Embryonic facial prominence (tissue), 1 donor: Measurements from ENCODE around the gene VPS26B.
A peak's percentile ranks its signal among the peaks of the same experiment; 100 is the strongest.
"Not testable (repeated sequence)": the region's sequence is repeated elsewhere in the genome, so short reads cannot be mapped to it uniquely, and the experiment has no call there.

Experiments used
- DNase-seq: peaks from one replicate; pipeline ENCODE4 v3.0.0-alpha.2; 2016; ENCODE audit errors: extremely low spot score

VPS26B gene

GRCh38 chr11:134223836-134224709 lies at the start of gene VPS26B, which contains the start of gene NCAPD3:
Gene VPS26B, plus strand, starts transcription at chr11:134224671. Its CDS starts 452 bp downstream, at chr11:134225123.
Gene NCAPD3, minus strand, starts transcription at chr11:134223967. Its CDS starts 41 bp downstream, at chr11:134223926.
- peak; percentile 95 for DNase-seq

- DNase-seq = no peak
Observed at GRCh38 chr11:134176284-134176683, 48.2 kb upstream of the VPS26B start.

GRCh38 chr11:134178032-134178674 lies 46.3 kb upstream of the VPS26B start:
- no peak for DNase-seq

- DNase-seq = no peak
Observed at GRCh38 chr11:134181707-134182106, 42.8 kb upstream of the VPS26B start.

- DNase-seq = not testable (repeated sequence)
Observed at GRCh38 chr11:134188092-134188491, 36.4 kb upstream of the VPS26B start.

- no peak for DNase-seq
Observed at GRCh38 chr11:134196756-134197155, 27.7 kb upstream of the VPS26B start.

- no peak for DNase-seq
Observed at GRCh38 chr11:134199531-134199930, 24.9 kb upstream of the VPS26B start.

- DNase-seq = no peak
Observed at GRCh38 chr11:134200688-134201087, 23.8 kb upstream of the VPS26B start.

- no peak for DNase-seq
Observed at GRCh38 chr11:134202661-134203060, 21.8 kb upstream of the VPS26B start.

- DNase-seq = no peak
Observed at GRCh38 chr11:134205729-134206128, 18.7 kb upstream of the VPS26B start.

- DNase-seq = no peak
Observed at GRCh38 chr11:134206185-134206584, 18.3 kb upstream of the VPS26B start.

- DNase-seq = no peak
Observed at GRCh38 chr11:134207538-134208239, 16.8 kb upstream of the VPS26B start.

GRCh38 chr11:134215836-134216235 lies 8.6 kb upstream of the VPS26B start:
- DNase-seq = no peak

GRCh38 chr11:134216816-134217215 lies 7.7 kb upstream of the VPS26B start:
- DNase-seq = no peak

GRCh38 chr11:134223121-134223520 lies 1.4 kb upstream of the VPS26B start:
- no peak for DNase-seq

GRCh38 chr11:134224710-134225664 lies 516 bp downstream of the VPS26B start:
- no peak for DNase-seq

- DNase-seq = no peak
Observed at GRCh38 chr11:134226806-134227325, 2.4 kb downstream of the VPS26B start.

GRCh38 chr11:134228625-134229024 lies 4.2 kb downstream of the VPS26B start:
- no peak for DNase-seq

GRCh38 chr11:134229126-134229790 lies 4.8 kb downstream of the VPS26B start:
- DNase-seq = no peak

GRCh38 chr11:134230339-134230738 lies 5.9 kb downstream of the VPS26B start:
- DNase-seq = no peak
